H1 (cell line): ENCODE data around the gene TTC8. TPM values are rescaled to one million over a fixed set of nuclear protein-coding genes. Genes with fewer than 3 reads are reported as not detected.

Source experiments
- CTCF ChIA-PET: fragments of 300-600 bp; sonication (Branson Sonifier 250); formaldehyde crosslinking; loops from one replicate; lab custom pipeline; 2021; ENCODE audit not compliant: partially characterized antibody; lab: Charles Lee
- POLR2A ChIA-PET: fragments of 300-600 bp; sonication (Branson Sonifier 250); formaldehyde crosslinking; loops from one replicate; lab custom pipeline; 2021; ENCODE audit warnings: inconsistent platforms; ENCODE audit not compliant: partially characterized antibody; lab: Charles Lee
- DNase-seq, 2 experiments: peaks; one replicate each; pipeline versions ENCODE4 v3.0.0 to v3.0.0-alpha.2; 2010 to 2022; ENCODE audit warnings: low spot score in 2 of 2, low read depth in 1 of 2, mixed read lengths in 1 of 2
- FAIRE-seq: peaks from 2 replicates; lab custom pipeline; 2011; peaks lifted over from hg19 to GRCh38; lab: Jason Lieb, UNC
- H2AFZ ChIP-seq: 2 replicates; pipeline ENCODE4 v1.8.1; 2012; ENCODE audit warnings: low read length, inconsistent platforms
- H2AK5ac ChIP-seq: 2 replicates; pipeline ENCODE4 v1.6.1; 2013; ENCODE audit warnings: low read depth, low read length
- H2BK120ac ChIP-seq: replicated peaks from 2 replicates; pipeline ENCODE3; 2013; ENCODE audit warnings: low read depth, low read length, inconsistent platforms
- H2BK12ac ChIP-seq: 2 replicates; pipeline ENCODE4 v1.6.1; 2013; ENCODE audit warnings: low read depth, low read length
- H2BK15ac ChIP-seq: 2 replicates; pipeline ENCODE4 v1.6.1; 2013; ENCODE audit warnings: low read length
- H2BK20ac ChIP-seq: 2 replicates; pipeline ENCODE4 v1.6.1; 2013; ENCODE audit warnings: low read length
- H2BK5ac ChIP-seq: 2 replicates; pipeline ENCODE4 v1.6.1; 2013; ENCODE audit warnings: low read depth, low read length
- H3K14ac ChIP-seq: 2 replicates; pipeline ENCODE4 v1.6.1; 2013; ENCODE audit warnings: inconsistent platforms; ENCODE audit not compliant: insufficient read length
- H3K18ac ChIP-seq: 2 replicates; pipeline ENCODE4 v1.6.1; 2013; ENCODE audit warnings: low read length; ENCODE audit errors: extremely low read depth
- H3K23ac ChIP-seq: 2 replicates; pipeline ENCODE4 v1.6.1; 2013; ENCODE audit warnings: inconsistent platforms; ENCODE audit not compliant: insufficient read length
- H3K23me2 ChIP-seq: 2 replicates; pipeline ENCODE4 v1.6.1; 2013; ENCODE audit warnings: low read depth, low read length
- H3K27ac ChIP-seq: 2 replicates; pipeline ENCODE4 v1.6.1; 2011; ENCODE audit warnings: low read depth, low read length, inconsistent platforms
- H3K27me3 ChIP-seq, 4 experiments: replicated peaks in 1 of 4; 1 replicate in 1 of 4; 2 replicates in 3 of 4; pipeline versions ENCODE4 v1.6.1 to v1.8.1; 2011 to 2013; ENCODE audit warnings: low read length in 3 of 4, mild to moderate bottlenecking in 3 of 4, inconsistent platforms in 2 of 4, mixed read lengths in 2 of 4, moderate library complexity in 1 of 4; ENCODE audit not compliant: control insufficient read depth in 3 of 4, insufficient read depth in 3 of 4; ENCODE audit errors: extremely low read depth in 1 of 4
- H3K36me3 ChIP-seq, 4 experiments: 2 replicates each; pipeline versions ENCODE4 v1.6.1 to v1.8.1; 2011 to 2013; ENCODE audit warnings: mild to moderate bottlenecking in 4 of 4, low read length in 3 of 4, moderate library complexity in 2 of 4, control low read depth in 1 of 4, inconsistent platforms in 1 of 4; ENCODE audit not compliant: insufficient read depth in 4 of 4, control insufficient read depth in 2 of 4
- H3K4ac ChIP-seq: replicated peaks from 2 replicates; pipeline ENCODE3; 2013; ENCODE audit warnings: low read length, low read depth, mixed read lengths, inconsistent platforms; ENCODE audit not compliant: insufficient read length
- H3K4me1 ChIP-seq, 4 experiments: replicated peaks in 1 of 4; 1 replicate in 1 of 4; 2 replicates in 3 of 4; pipeline versions ENCODE4 v1.6.1 to v1.8.1; 2011 to 2013; ENCODE audit warnings: low read length in 3 of 4, inconsistent platforms in 2 of 4, mixed read lengths in 1 of 4; ENCODE audit not compliant: insufficient read depth in 4 of 4, control insufficient read depth in 3 of 4
- H3K4me2 ChIP-seq, 2 experiments: 2 replicates each; pipeline versions ENCODE4 v1.6.1 to v1.8.1; 2011 to 2013; ENCODE audit warnings: low read depth in 2 of 2, low read length in 2 of 2, control low read depth in 1 of 2, inconsistent platforms in 1 of 2, mild to moderate bottlenecking in 1 of 2; ENCODE audit not compliant: insufficient read depth in 1 of 2
- H3K4me3 ChIP-seq, 4 experiments: fragments of 200-600, 300-600 bp in 1 of 4; sonication (generic), shearing (Covaris generic), sonication (Bioruptor Twin) in 1 of 4; 2 replicates each; pipeline versions ENCODE4 v1.5.1 to v1.8.1; 2011 to 2016; ENCODE audit warnings: low read length in 4 of 4, low read depth in 3 of 4, control low read depth in 2 of 4, inconsistent platforms in 2 of 4, mild to moderate bottlenecking in 2 of 4, mixed read lengths in 1 of 4, moderate library complexity in 1 of 4; ENCODE audit not compliant: insufficient read depth in 2 of 4; ENCODE audit errors: extremely low read depth in 1 of 4
- H3K56ac ChIP-seq: replicated peaks from 2 replicates; pipeline ENCODE3; 2013; ENCODE audit warnings: low read depth, mild to moderate bottlenecking, mixed read lengths, low read length, inconsistent platforms; ENCODE audit not compliant: insufficient read length
- H3K79me1 ChIP-seq: 2 replicates; pipeline ENCODE4 v1.6.1; 2013; ENCODE audit warnings: low read depth, low read length, control low read depth
- H3K79me2 ChIP-seq, 2 experiments: 2 replicates each; pipeline versions ENCODE4 v1.6.1 to v1.8.1; 2012 to 2013; ENCODE audit warnings: low read length in 2 of 2, mild to moderate bottlenecking in 2 of 2, inconsistent platforms in 1 of 2; ENCODE audit not compliant: insufficient read depth in 2 of 2, control insufficient read depth in 1 of 2
- H3K9ac ChIP-seq, 4 experiments: replicated peaks in 1 of 4; 1 replicate in 1 of 4; 2 replicates in 3 of 4; pipeline versions ENCODE4 v1.6.1 to v1.8.1; 2011 to 2013; ENCODE audit warnings: low read depth in 3 of 4, low read length in 3 of 4, control low read depth in 2 of 4, mild to moderate bottlenecking in 2 of 4, moderate library complexity in 2 of 4, inconsistent platforms in 1 of 4; ENCODE audit errors: extremely low read depth in 1 of 4
- H3K9me3 ChIP-seq, 2 experiments: 2 replicates each; pipeline versions ENCODE4 v1.6.1 to v1.8.1; 2012 to 2013; ENCODE audit warnings: mild to moderate bottlenecking in 2 of 2, moderate library complexity in 2 of 2, control low read depth in 1 of 2, inconsistent platforms in 1 of 2, low read depth in 1 of 2, low read length in 1 of 2, mixed read lengths in 1 of 2; ENCODE audit not compliant: insufficient read depth in 2 of 2
- H4K20me1 ChIP-seq, 2 experiments: replicated peaks in 1 of 2; 2 replicates each; pipeline versions ENCODE3 to v1.8.1; 2011 to 2013; ENCODE audit warnings: inconsistent platforms in 2 of 2, low read length in 2 of 2, mild to moderate bottlenecking in 1 of 2; ENCODE audit not compliant: insufficient read depth in 2 of 2, control insufficient read depth in 1 of 2
- H4K5ac ChIP-seq: 2 replicates; pipeline ENCODE4 v1.6.1; 2013; ENCODE audit warnings: low read length, low read depth, mixed read lengths, inconsistent platforms; ENCODE audit not compliant: insufficient read length
- H4K8ac ChIP-seq: 2 replicates; pipeline ENCODE4 v1.8.0; 2013; ENCODE audit warnings: mild to moderate bottlenecking, moderate library complexity, low read length, inconsistent platforms; ENCODE audit not compliant: insufficient read depth; ENCODE audit errors: extremely low read depth
- H4K91ac ChIP-seq: replicated peaks from 2 replicates; pipeline ENCODE3; 2013; ENCODE audit warnings: low read length, mixed read lengths, inconsistent platforms; ENCODE audit not compliant: insufficient read length
- CEBPB ChIP-seq: IDR thresholded peaks from 2 replicates; pipeline ENCODE4 v1.6.1; 2012; ENCODE audit warnings: low read depth, low read length
- E2F6 ChIP-seq: IDR thresholded peaks from 2 replicates; pipeline ENCODE4 v1.6.1; 2012; ENCODE audit warnings: inconsistent platforms
- NRF1 ChIP-seq: IDR thresholded peaks from 2 replicates; pipeline ENCODE4 v1.6.1; 2011; ENCODE audit warnings: mild to moderate bottlenecking, low read depth, low read length, improper control_type of control experiment
- RAD21 ChIP-seq, 2 experiments: IDR thresholded peaks in 1 of 2; conservative IDR thresholded peaks in 1 of 2; 2 replicates each; pipeline ENCODE4 v1.6.1; 2011; ENCODE audit warnings: low read depth in 2 of 2, low read length in 2 of 2, improper control_type of control experiment in 1 of 2, inconsistent platforms in 1 of 2, mild to moderate bottlenecking in 1 of 2, moderate library complexity in 1 of 2
- RXRA ChIP-seq: IDR thresholded peaks from 2 replicates; pipeline ENCODE4 v1.6.1; 2011; ENCODE audit warnings: low read depth, mild to moderate bottlenecking, low read length, moderate library complexity; ENCODE audit not compliant: insufficient read depth
- SP2 ChIP-seq: IDR thresholded peaks from 2 replicates; pipeline ENCODE4 v1.6.1; 2012; ENCODE audit warnings: mild to moderate bottlenecking, low read length, inconsistent platforms
- SP4 ChIP-seq: IDR thresholded peaks from 2 replicates; pipeline ENCODE4 v1.6.1; 2012; ENCODE audit warnings: low read length, inconsistent platforms
- WGBS, 2 experiments: shearing (Covaris generic) in 1 of 2; methylation state at CpG; one replicate each; pipeline versions ENCODE4 v1.1.6 to v1.1.7; 2013 to 2015; ENCODE audit warnings: low lambda C conversion rate in 2 of 2, mixed read lengths in 2 of 2, inconsistent platforms in 1 of 2, low coverage in 1 of 2, missing lambda C conversion rate in 1 of 2; ENCODE audit not compliant: insufficient replicate concordance in 2 of 2, insufficient coverage in 1 of 2, insufficient read length in 1 of 2; ENCODE audit errors: extremely low coverage in 1 of 2, missing lambda C conversion rate in 1 of 2; 5-methylcytosine and 5-hydroxymethylcytosine counted together
- polyA plus RNA-seq, 7 experiments: library from polyadenylated mRNA; depleted of rRNA in 3 of 7; stranded (reverse) in 5 of 7; unstranded in 2 of 7; fragments of >200 nt in 5 of 7; fragments of 200-250 nt in 2 of 7; gene quantifications; 1 replicate in 5 of 7; 2 replicates in 1 of 7; 4 replicates in 1 of 7; pipeline versions ENCODE4 v1.2.1 to v1.2.3, GENCODE V29; 2011 to 2013; ENCODE audit warnings: missing spikeins in 2 of 7, mixed read lengths in 2 of 7
- total RNA-seq: library from RNA; stranded (reverse); fragmentation: NEBNext Ultra II Directional; extraction: Animal tissue kit (Norgen Biotek cat#: 25700); gene quantifications from 2 replicates; pipeline ENCODE4 v1.2.1, GENCODE V29; 2021
- TF ChIP-seq, protein P1 (sequence below): IDR thresholded peaks from 2 replicates; pipeline ENCODE4 v1.6.1; 2011; ENCODE audit warnings: low read length, improper control_type of control experiment

The TTC8 gene
- total and polyA plus RNA-seq, 2 of the 8 experiments (the other 6 are each of a cell fraction or from before 2014, with no cell fraction given) = 13.1 to 13.5 TPM

GRCh38 chr14:88775532-88775931 lies 48.9 kb upstream of the TTC8 start:
- FAIRE-seq = no peak
- Histone ChIP-seq H3K18ac (no peak overlapping the region), H3K4me3 (no peak overlapping the region), H3K27me3 (no peaks in the 10 kb centered on the region), H3K79me1 (no peaks in the 10 kb centered on the region), H3K79me2 (no peaks in the 10 kb centered on the region), H4K91ac (no peak overlapping the region), H4K20me1 (no peaks in the 10 kb centered on the region), H3K4me2 (no peak overlapping the region), H2BK20ac (no peak overlapping the region), H4K5ac (no peak overlapping the region), H2BK15ac (no peak overlapping the region)
- no peak for DNase-seq
- no peak for TF ChIP-seq RXRA
- no peak for TF ChIP-seq NRF1
- TF ChIP-seq, protein P1, sequence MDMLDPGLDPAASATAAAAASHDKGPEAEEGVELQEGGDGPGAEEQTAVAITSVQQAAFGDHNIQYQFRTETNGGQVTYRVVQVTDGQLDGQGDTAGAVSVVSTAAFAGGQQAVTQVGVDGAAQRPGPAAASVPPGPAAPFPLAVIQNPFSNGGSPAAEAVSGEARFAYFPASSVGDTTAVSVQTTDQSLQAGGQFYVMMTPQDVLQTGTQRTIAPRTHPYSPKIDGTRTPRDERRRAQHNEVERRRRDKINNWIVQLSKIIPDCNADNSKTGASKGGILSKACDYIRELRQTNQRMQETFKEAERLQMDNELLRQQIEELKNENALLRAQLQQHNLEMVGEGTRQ = no peak
- TF ChIP-seq SP4 = no peak
- TF ChIP-seq SP2 = no peak
- TF ChIP-seq RAD21 (IDR thresholded peaks at IDR 0.05 in 1 of 2, conservative IDR thresholded peaks at IDR 0.05 in 1 of 2; ENCODE audit: low read depth in 2 of 2, low read length in 2 of 2) = no peak
- TF ChIP-seq CEBPB = no peak
- TF ChIP-seq E2F6 = no peak
- TF ChIP-seq, all 59 proteins: peak for 0
- Histone ChIP-seq H3K23me2 (no peaks in the 10 kb centered on the region), H2AFZ (no peak overlapping the region), H3K9me3 (no peaks in the 10 kb centered on the region; a peak in 1 of 4 replicates), H3K56ac (no peak overlapping the region), H2BK120ac (no peak overlapping the region), H3K23ac (no peak overlapping the region), H3K9ac (no peak overlapping the region), H3K4me1 (no peaks in the 10 kb centered on the region), H3K36me3 (no peaks in the 10 kb centered on the region), H3K27ac (no peak overlapping the region), H2AK5ac (no peak overlapping the region), H3K4ac (no peak overlapping the region), H2BK12ac (no peak overlapping the region), H3K14ac (no peak overlapping the region), H2BK5ac (no peak overlapping the region), H4K8ac (no peak overlapping the region)
- CTCF ChIA-PET = interaction anchor here (1.0 kb wide), 1 partner anchor 17 kb away, joined by 3 read pairs; no protein-coding TSS in a partner anchor
- WGBS, 2 experiments = 86% methylated on average over 3 of the region's 3 CpGs; no CpG with 5 or more reads in 1 of the 2 experiments
- POLR2A ChIA-PET = no interaction called here
